Measurements from ENCODE around the gene UNC119.

DNA sequence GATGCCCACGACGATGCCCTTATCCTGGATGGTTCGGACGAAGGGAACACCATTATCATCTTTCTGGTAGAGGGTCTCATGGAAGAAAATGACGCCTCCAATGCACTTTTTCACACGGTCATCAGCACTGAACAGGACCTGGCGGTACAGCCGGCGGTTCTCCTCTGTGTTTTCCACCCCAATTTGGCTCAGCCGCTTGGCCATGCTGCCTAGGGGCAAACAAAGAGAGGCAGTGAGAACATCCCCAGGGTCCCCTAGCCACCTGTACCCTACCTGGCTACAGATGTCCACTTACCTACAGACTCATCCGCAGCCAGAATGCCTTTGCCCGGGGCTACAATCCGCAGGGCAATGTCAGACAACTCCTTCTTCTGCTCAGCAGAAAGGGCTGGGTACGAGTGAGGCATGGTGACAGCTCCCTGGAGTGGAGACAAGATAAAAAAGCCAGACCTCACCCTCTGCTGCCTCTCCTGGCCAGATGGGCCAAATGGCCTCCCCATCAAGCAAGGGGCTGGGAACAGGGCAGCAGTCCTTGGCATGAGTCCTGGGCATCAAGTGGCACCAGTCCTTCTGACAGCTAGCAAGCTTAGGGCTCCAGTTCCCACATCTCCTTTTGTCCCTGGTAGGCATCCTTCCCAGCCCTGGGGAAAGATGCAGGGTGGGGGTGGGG is 22.8 kb upstream of the UNC119 start:
- TF ChIP-seq, protein P1, sequence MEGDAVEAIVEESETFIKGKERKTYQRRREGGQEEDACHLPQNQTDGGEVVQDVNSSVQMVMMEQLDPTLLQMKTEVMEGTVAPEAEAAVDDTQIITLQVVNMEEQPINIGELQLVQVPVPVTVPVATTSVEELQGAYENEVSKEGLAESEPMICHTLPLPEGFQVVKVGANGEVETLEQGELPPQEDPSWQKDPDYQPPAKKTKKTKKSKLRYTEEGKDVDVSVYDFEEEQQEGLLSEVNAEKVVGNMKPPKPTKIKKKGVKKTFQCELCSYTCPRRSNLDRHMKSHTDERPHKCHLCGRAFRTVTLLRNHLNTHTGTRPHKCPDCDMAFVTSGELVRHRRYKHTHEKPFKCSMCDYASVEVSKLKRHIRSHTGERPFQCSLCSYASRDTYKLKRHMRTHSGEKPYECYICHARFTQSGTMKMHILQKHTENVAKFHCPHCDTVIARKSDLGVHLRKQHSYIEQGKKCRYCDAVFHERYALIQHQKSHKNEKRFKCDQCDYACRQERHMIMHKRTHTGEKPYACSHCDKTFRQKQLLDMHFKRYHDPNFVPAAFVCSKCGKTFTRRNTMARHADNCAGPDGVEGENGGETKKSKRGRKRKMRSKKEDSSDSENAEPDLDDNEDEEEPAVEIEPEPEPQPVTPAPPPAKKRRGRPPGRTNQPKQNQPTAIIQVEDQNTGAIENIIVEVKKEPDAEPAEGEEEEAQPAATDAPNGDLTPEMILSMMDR (optimal IDR thresholded peaks at IDR 0.05 in 1 of 3, IDR thresholded peaks at IDR 0.05 in 1 of 3, conservative IDR thresholded peaks at IDR 0.05 in 1 of 3; ENCODE audit: extremely low read depth in 1 of 3, insufficient read depth in 2 of 3, low read length in 3 of 3), result peak in 2 of 3 experiments; percentile 16 to 17
- TF ChIP-seq EZH2 (IDR thresholded peaks at IDR 0.05; ENCODE audit: low read length), result no peak
